K562 (cell line): ENCODE data around the gene BHLHE40. TPM values are rescaled to one million over a fixed set of nuclear protein-coding genes. Genes with fewer than 3 reads are reported as not detected.

ENCODE experiments used
- ARHGAP35 ChIP-seq: fragments of 450-650 bp; IDR thresholded peaks from 2 replicates; pipeline ENCODE4 v1.6.1; 2018; ENCODE audit not compliant: partially characterized antibody
- CCNT2 ChIP-seq: IDR thresholded peaks from 2 replicates; pipeline ENCODE4 v1.6.1; 2011; ENCODE audit warnings: borderline replicate concordance, low read depth, mild to moderate bottlenecking, moderate library complexity, mixed read lengths, low read length; ENCODE audit not compliant: insufficient read length; ENCODE audit errors: extremely low read depth
- CSDE1 ChIP-seq, 2 experiments: fragments of 450-650 bp; IDR thresholded peaks; 2 replicates each; pipeline ENCODE4 v1.6.1; 2016; ENCODE audit warnings: mild to moderate bottlenecking in 1 of 2
- ETV6 ChIP-seq, 3 experiments: fragments of 150-350 bp in 1 of 3; sonication (generic) in 1 of 3; formaldehyde crosslinking in 1 of 3; IDR thresholded peaks; 2 replicates each; pipeline versions ENCODE4 v1.6.1 to v1.8.0; 2014 to 2022; ENCODE audit warnings: borderline replicate concordance in 2 of 3, low read depth in 2 of 3, antibody characterized with exemption in 1 of 3, low read length in 1 of 3, mild to moderate bottlenecking in 1 of 3, missing genetic modification reagents in 1 of 3
- FOXK1 ChIP-seq: sonication (generic); formaldehyde crosslinking; IDR thresholded peaks from 2 replicates; pipeline ENCODE4 v1.8.0; 2022; ENCODE audit warnings: missing genetic modification reagents, mild to moderate bottlenecking, borderline replicate concordance
- HNRNPUL1 ChIP-seq: fragments of 200-400 bp; formaldehyde crosslinking; IDR thresholded peaks from 2 replicates; pipeline ENCODE4 v1.6.1; 2017; ENCODE audit warnings: low read length
- L3MBTL2 ChIP-seq: fragments of 450-650 bp; IDR thresholded peaks from 2 replicates; pipeline ENCODE4 v1.6.1; 2016; ENCODE audit warnings: mild to moderate bottlenecking, moderate library complexity
- NCOA1 ChIP-seq: fragments of 450-650 bp; IDR thresholded peaks from 2 replicates; pipeline ENCODE4 v1.6.1; 2016; ENCODE audit warnings: low read depth
- NR1H2 ChIP-seq: sonication (generic); formaldehyde crosslinking; IDR thresholded peaks from 2 replicates; pipeline ENCODE4 v1.4.0; 2020; ENCODE audit warnings: mild to moderate bottlenecking, missing genetic modification reagents
- POLR2B ChIP-seq: fragments of 450-650 bp; IDR thresholded peaks from 2 replicates; pipeline ENCODE4 v1.6.1; 2018; ENCODE audit warnings: low read depth; ENCODE audit not compliant: partially characterized antibody
- SETDB1 ChIP-seq: IDR thresholded peaks from one replicate; pipeline ENCODE4 v1.6.1; 2012; ENCODE audit warnings: low read length, control low read depth, inconsistent platforms
- SP1 ChIP-seq: sonication (generic); formaldehyde crosslinking; IDR thresholded peaks from 2 replicates; pipeline ENCODE4 v1.8.1; 2022; ENCODE audit warnings: mild to moderate bottlenecking, missing genetic modification reagents
- SRSF3 ChIP-seq: fragments of 200-400 bp; formaldehyde crosslinking; IDR thresholded peaks from 2 replicates; pipeline ENCODE4 v1.6.1; 2016; ENCODE audit warnings: mild to moderate bottlenecking, low read length, moderate library complexity; ENCODE audit not compliant: insufficient read depth
- TAF9B ChIP-seq: fragments of 450-650 bp; IDR thresholded peaks from 2 replicates; pipeline ENCODE4 v1.6.1; 2018; ENCODE audit warnings: mild to moderate bottlenecking; ENCODE audit not compliant: partially characterized antibody
- ZKSCAN8 ChIP-seq: fragments of 200-800 bp; sonication (Bioruptor generic); IDR thresholded peaks from 2 replicates; pipeline ENCODE4 v1.6.1; 2016; ENCODE audit warnings: missing genetic modification characterization, missing compliant biosample characterization
- ZNF561 ChIP-seq: fragments of 450-650 bp; formaldehyde crosslinking; conservative IDR thresholded peaks from 2 replicates; pipeline ENCODE4 v1.4.0; 2020; ENCODE audit warnings: mild to moderate bottlenecking, moderate library complexity
- ZNF699 ChIP-seq: fragments of 250-450 bp; sonication (Bioruptor Pico); IDR thresholded peaks from 2 replicates; pipeline ENCODE4 v1.8.0; 2021; ENCODE audit warnings: mild to moderate bottlenecking, moderate library complexity; ENCODE audit not compliant: insufficient replicate concordance
- ZNF76 ChIP-seq: fragments of 250-450 bp; sonication (Bioruptor Pico); IDR thresholded peaks from 2 replicates; pipeline ENCODE4 v1.4.0; 2020; ENCODE audit warnings: mild to moderate bottlenecking, moderate library complexity, borderline replicate concordance
- ZSCAN32 ChIP-seq: fragments of 450-650 bp; formaldehyde crosslinking; IDR thresholded peaks from 2 replicates; pipeline ENCODE4 v1.4.0; 2020; ENCODE audit warnings: mild to moderate bottlenecking, moderate library complexity
- polyA plus RNA-seq, 8 experiments: library from polyadenylated mRNA; depleted of rRNA in 4 of 8; stranded (reverse) in 5 of 8; unstranded in 3 of 8; fragments of >200 nt; fragmentation: Nextera tagmentation in 2 of 8; fragmentation: Illumina TruSeq in 1 of 8; extraction: Ambion mirVana in 2 of 8; extraction: Trizol in 1 of 8; gene quantifications; 2 replicates each; pipeline versions ENCODE4 v1.2.1 to v1.2.3, GENCODE V29; 2011 to 2014; ENCODE audit warnings: inconsistent platforms in 1 of 8, missing spikeins in 1 of 8
- total RNA-seq, 7 experiments: library from RNA; depleted of rRNA in 6 of 7; stranded (reverse); fragments of >200 nt in 6 of 7; fragmentation: Illumina TruSeq in 2 of 7; extraction: Trizol in 2 of 7; gene quantifications; 2 replicates each; pipeline versions ENCODE4 v1.2.1 to v1.2.3, GENCODE V29; 2011 to 2021; ENCODE audit warnings: low replicate concordance in 1 of 7
- TF ChIP-seq, protein P1 (sequence below): fragments of 450-650 bp; formaldehyde crosslinking; IDR thresholded peaks from 2 replicates; pipeline ENCODE4 v1.4.0; 2022; ENCODE audit warnings: missing genetic modification characterization
- TF ChIP-seq, protein P2 (sequence below), 2 experiments: IDR thresholded peaks; 2 replicates each; pipeline ENCODE4 v1.6.1; 2011; ENCODE audit warnings: borderline replicate concordance in 1 of 2, control low read depth in 1 of 2, low read depth in 1 of 2, low read length in 1 of 2, mild to moderate bottlenecking in 1 of 2, mixed read lengths in 1 of 2, moderate library complexity in 1 of 2; ENCODE audit not compliant: insufficient read depth in 1 of 2, insufficient read length in 1 of 2, poor library complexity in 1 of 2, severe bottlenecking in 1 of 2; ENCODE audit errors: extremely low read depth in 1 of 2
- TF ChIP-seq, protein P3 (sequence below): sonication (generic); formaldehyde crosslinking; IDR thresholded peaks from 2 replicates; pipeline ENCODE4 v1.9.0; 2022; ENCODE audit warnings: mild to moderate bottlenecking, missing genetic modification reagents
- TF ChIP-seq, protein P4 (sequence below), 2 experiments: fragments of 450-650 bp in 1 of 2; sonication (generic) in 1 of 2; formaldehyde crosslinking in 1 of 2; IDR thresholded peaks in 1 of 2; conservative IDR thresholded peaks in 1 of 2; 2 replicates each; pipeline versions ENCODE4 v1.6.1 to v1.8.1; 2016 to 2023; ENCODE audit warnings: mild to moderate bottlenecking in 2 of 2, moderate library complexity in 2 of 2, inconsistent platforms in 1 of 2, missing genetic modification reagents in 1 of 2
- TF ChIP-seq, protein P5 (sequence below): fragments of 250-450 bp; sonication (Bioruptor Pico); IDR thresholded peaks from 2 replicates; pipeline ENCODE4 v1.8.0; 2021; ENCODE audit warnings: moderate library complexity, mild to moderate bottlenecking, inconsistent platforms

The BHLHE40 gene
- total and polyA plus RNA-seq, 9 of the 15 experiments (the other 6 are each of a cell fraction or from before 2014, with no cell fraction given): 12.0 to 83.9 (median 31.4) TPM

DNA sequence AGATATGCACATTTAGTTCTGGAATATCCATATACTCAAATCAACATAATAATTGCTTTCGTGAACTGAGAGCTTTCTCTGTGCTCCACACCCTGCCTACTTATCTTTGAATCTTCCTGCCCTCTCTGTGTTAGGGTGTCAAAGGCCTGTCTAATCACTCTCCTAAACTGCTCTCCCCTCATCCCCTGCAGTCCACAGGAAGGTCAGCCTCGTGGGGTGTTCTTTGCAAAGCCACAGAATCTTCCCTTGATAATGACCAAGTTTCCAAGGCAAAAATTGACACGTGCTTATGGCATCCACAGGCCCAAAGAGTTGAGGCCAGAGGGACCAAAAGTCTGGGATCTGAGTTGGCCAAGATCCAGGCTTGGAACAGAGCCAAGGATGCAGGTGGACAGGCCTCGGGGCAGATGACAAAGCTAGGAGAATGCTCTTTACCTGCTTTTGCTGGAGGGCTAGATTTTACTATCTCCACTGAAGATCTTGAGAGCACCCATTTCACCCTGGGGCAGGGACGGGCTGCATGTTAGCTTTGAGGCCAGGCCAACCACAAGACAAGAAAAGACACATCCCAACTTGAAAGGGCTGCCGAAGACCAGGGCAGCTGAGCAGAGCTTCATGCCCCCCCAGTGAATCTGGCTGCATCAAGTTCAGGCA lies 20.4 kb downstream of the BHLHE40 start (continued):
- TF ChIP-seq NR1H2 (CRISPR knock-in tag): no peak
- no peak for TF ChIP-seq SETDB1
- TF ChIP-seq SP1 (CRISPR knock-in tag): no peak
- TF ChIP-seq ZSCAN32 (CRISPR knock-in tag): no peak
- TF ChIP-seq L3MBTL2: peak; percentile 95
- TF ChIP-seq CCNT2: no peak
- TF ChIP-seq ETV6 (IDR thresholded peaks at IDR 0.05; ENCODE audit: borderline replicate concordance in 1 of 2, low read depth in 2 of 2, low read length in 1 of 2): no peak
- TF ChIP-seq ETV6 (CRISPR knock-in tag; IDR thresholded peaks at IDR 0.05; ENCODE audit: borderline replicate concordance): no peak
- TF ChIP-seq ZKSCAN8: no peak
- no peak for TF ChIP-seq TAF9B
- TF ChIP-seq, protein P1, sequence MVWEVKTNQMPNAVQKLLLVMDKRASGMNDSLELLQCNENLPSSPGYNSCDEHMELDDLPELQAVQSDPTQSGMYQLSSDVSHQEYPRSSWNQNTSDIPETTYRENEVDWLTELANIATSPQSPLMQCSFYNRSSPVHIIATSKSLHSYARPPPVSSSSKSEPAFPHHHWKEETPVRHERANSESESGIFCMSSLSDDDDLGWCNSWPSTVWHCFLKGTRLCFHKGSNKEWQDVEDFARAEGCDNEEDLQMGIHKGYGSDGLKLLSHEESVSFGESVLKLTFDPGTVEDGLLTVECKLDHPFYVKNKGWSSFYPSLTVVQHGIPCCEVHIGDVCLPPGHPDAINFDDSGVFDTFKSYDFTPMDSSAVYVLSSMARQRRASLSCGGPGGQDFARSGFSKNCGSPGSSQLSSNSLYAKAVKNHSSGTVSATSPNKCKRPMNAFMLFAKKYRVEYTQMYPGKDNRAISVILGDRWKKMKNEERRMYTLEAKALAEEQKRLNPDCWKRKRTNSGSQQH (CRISPR knock-in tag): no peak
- TF ChIP-seq, protein P2, sequence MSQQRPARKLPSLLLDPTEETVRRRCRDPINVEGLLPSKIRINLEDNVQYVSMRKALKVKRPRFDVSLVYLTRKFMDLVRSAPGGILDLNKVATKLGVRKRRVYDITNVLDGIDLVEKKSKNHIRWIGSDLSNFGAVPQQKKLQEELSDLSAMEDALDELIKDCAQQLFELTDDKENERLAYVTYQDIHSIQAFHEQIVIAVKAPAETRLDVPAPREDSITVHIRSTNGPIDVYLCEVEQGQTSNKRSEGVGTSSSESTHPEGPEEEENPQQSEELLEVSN (IDR thresholded peaks at IDR 0.05; ENCODE audit: borderline replicate concordance in 1 of 2, extremely low read depth in 1 of 2, insufficient read depth in 1 of 2, insufficient read length in 1 of 2, low read depth in 1 of 2, low read length in 1 of 2, poor library complexity in 1 of 2, severe bottlenecking in 1 of 2): no peak
- no peak for TF ChIP-seq ZNF699 (CRISPR knock-in tag)
- TF ChIP-seq SRSF3: no peak
- TF ChIP-seq, protein P3, sequence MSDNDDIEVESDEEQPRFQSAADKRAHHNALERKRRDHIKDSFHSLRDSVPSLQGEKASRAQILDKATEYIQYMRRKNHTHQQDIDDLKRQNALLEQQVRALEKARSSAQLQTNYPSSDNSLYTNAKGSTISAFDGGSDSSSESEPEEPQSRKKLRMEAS (CRISPR knock-in tag): peak; percentile 77
- TF ChIP-seq ZNF561 (CRISPR knock-in tag): no peak
- no peak for TF ChIP-seq HNRNPUL1
- TF ChIP-seq POLR2B: no peak
- TF ChIP-seq ARHGAP35: no peak
- TF ChIP-seq NCOA1: no peak
- TF ChIP-seq FOXK1: no peak
- no peak for TF ChIP-seq CSDE1 (IDR thresholded peaks at IDR 0.05)
- TF ChIP-seq, protein P4, sequence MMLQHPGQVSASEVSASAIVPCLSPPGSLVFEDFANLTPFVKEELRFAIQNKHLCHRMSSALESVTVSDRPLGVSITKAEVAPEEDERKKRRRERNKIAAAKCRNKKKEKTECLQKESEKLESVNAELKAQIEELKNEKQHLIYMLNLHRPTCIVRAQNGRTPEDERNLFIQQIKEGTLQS (IDR thresholded peaks at IDR 0.05): no peak
- TF ChIP-seq, protein P4 (CRISPR knock-in tag; conservative IDR thresholded peaks at IDR 0.05): no peak
- TF ChIP-seq ZNF76 (CRISPR knock-in tag): 0 out of 2 replicates have a peak, but pooled peaks have one; percentile 49
- TF ChIP-seq, protein P5, sequence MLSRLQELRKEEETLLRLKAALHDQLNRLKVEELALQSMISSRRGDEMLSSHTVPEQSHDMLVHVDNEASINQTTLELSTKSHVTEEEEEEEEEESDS (CRISPR knock-in tag): no peak
